Measurements from ENCODE around the gene ZNF823.

- no peak for TF ChIP-seq EP300 (IDR thresholded peaks at IDR 0.05)
- no peak for TF ChIP-seq POLR2AphosphoS5 (IDR thresholded peaks at IDR 0.05)
Observed at GRCh38 chr19:11729586-11729985, 9.2 kb downstream of the ZNF823 start.
